ENCODE results near the gene IGFBPL1.
A peak's percentile ranks its signal among the peaks of the same experiment; 100 is the strongest.
"Not testable (repeated sequence)": the region's sequence is repeated elsewhere in the genome, so short reads cannot be mapped to it uniquely, and the experiment has no call there.

IGFBPL1 gene

DNA sequence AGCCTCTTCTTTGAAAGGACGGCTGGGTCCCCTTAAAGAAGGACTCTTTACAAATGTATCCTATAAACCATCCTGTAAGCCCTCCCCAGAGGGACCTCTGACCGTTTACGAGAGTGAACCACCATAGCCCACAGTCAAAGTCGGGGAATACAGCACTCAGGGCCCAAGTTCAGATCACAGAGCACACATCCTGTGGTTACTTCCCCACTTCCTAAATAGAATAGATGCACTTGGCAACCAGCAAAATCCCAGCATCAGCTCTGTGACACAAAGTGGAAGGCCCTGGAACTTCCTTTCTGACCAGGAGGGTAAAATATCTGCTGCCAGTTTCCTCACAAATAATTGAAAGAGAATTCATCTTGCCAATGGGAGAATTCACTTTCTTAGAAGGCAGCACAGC lies 6.9 kb upstream of the IGFBPL1 start:
- DNase-seq = no peak

GRCh38 chr9:38428062-38428461 lies 3.8 kb upstream of the IGFBPL1 start:
- no peak for DNase-seq

DNA sequence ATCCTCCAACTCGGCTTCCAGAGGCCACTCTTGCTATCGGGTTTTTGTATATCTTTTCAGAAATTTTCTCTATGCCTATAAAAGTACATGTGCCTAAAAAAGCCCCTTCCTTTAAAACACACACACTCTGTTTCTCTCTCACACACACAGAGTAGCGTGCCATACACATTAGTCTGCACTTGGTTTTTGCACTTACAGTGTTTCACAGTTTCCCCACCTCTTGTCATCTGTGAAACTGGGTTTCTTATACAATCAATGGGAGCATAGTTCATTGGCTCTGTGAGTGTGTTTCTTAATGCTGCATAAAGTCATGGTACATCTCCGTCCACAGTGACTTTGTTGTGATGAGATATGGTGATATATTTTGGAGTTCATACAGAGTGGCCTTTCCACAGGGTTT lies 664 bp upstream of the IGFBPL1 start:
- no peak for DNase-seq

- DNase-seq = no peak
These were observed 831 bp downstream of the IGFBPL1 start for GRCh38 chr9:38423273-38423972.

GRCh38 chr9:38422555-38423260 lies 1.5 kb downstream of the IGFBPL1 start:
- DNase-seq = no peak

GRCh38 chr9:38421498-38422211 lies 2.6 kb downstream of the IGFBPL1 start:
- DNase-seq = no peak

- DNase-seq = no peak
These were observed 5.1 kb downstream of the IGFBPL1 start for GRCh38 chr9:38419181-38419580.

- DNase-seq = no peak
These were observed 5.9 kb downstream of the IGFBPL1 start for GRCh38 chr9:38418366-38418765.

DNA sequence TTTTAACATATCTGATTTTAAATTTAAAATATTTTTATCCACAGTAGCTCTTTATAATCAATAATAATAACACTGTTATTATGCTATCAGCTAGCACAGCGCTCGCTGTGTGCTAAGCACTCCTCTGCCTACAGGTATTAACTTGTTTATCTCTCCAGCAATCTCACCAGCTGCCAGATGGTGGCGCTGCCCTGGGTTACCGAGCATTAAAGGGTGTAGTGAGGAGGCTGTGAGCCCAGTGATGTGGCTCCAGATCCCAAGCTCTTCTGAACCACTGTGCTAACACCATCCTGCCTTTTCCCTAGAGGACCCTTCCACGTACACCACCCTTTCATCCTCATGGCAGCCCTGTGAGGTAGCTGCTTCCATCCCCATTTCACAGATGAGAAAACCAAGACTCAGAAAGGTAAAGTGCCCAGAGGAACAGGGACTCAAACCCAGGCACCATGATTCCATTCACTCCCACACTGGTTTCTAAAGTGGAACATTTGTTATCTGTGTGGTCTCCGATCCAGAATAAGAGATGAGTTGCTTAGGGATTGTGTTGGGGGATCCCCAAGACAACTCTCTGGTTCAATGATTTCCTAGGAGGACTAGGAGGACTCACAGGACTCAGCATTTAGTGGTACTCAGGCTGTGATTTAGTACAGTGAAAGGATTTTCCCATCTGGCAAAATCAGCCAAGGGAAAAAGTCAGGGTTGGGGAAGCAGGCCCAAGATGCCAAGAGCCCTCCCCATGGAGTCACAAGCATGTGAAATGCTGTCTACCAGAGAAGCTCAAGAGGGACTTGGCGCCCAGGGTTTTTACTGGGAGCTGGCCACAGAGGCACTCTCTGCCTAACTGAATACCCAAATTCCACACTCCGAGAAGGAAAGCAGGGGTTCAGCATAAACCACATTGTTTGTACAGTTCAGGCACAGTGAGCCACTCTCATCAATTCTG lies 7.0 kb downstream of the IGFBPL1 start:
- DNase-seq = peak in 1 of 2 experiments; percentile 20

GRCh38 chr9:38416461-38416860 lies 7.8 kb downstream of the IGFBPL1 start:
- no peak for DNase-seq

DNA sequence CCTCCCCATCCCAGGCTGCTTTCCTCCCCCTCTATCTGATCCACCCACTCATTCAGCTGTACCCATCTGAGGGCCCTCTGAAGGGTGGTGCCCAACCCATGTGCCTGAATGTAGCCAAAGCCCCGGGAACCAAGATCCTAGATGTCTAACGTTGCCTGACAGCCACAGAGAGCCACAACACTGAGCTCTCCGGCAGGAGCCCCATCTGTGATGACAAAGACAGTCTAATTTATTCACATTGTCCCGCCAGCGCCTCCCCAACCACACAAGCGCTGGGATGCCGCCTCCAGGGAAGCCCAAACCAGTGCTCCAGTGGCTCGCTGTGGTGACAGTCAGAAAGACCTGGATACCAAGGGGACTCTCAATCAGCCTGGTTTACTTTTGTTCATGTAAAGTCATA lies 8.4 kb downstream of the IGFBPL1 start:
- DNase-seq = no peak

- no peak for DNase-seq
These were observed 10.1 kb downstream of the IGFBPL1 start for GRCh38 chr9:38414040-38414723.

DNA sequence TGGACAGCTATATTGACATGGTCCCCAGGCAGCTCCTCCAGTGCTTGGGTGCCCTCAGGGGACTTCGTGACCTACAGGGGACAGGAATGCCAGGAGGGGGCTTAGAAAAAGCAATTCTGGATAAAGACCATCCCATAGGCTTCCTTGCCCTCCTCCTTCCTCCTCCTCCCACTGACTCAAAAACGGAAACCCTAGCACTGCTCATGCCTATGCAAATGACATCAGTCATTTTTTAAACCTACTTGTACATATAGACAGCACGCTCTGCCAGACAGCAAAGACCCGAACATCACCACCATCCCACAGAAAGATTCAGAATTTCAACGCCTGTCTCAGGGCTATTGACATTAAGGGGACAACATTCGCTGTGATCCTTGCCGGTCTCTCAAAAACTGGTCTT lies 11.0 kb downstream of the IGFBPL1 start:
- DNase-seq = no peak

DNA sequence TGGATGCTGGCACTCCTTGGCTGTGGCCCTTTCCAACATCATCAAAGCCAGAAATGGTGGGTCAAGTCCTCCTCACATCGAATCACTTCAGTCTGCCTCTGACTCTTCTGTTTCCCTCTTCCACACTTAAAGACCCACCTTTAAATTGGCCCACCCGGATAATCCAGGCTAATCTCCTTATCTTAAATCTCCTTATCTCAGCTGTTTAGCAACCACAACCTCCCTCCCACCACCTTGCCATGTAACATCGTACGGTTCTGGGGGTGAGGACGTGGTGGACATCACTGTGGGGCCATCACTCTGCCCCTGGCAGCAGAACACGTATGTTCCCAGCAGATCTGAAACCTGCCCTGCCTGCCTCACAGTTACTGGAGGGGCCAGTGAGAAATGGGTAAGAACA lies 11.5 kb downstream of the IGFBPL1 start:
- no peak for DNase-seq

DNA sequence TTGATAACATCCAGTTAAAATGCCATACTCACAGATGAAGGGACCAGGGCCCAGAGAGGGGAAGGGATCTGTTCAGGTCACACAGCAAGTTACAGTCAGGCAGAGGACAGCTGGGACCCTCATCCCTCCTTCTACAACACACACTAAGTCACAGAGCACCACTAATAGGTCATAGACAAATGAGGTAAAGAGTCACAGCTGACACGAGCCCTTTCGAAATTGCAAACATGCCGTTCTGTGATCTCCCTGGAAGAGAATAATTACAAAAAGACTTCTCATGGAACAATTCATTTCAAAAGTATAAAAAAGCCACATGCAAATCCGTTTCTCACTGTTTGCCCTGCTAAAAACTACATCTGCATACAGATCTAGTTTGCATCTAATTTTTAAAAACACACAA lies 15.5 kb downstream of the IGFBPL1 start:
- DNase-seq = no peak

- no peak for DNase-seq
These were observed 17.6 kb downstream of the IGFBPL1 start for GRCh38 chr9:38406476-38407186.

GRCh38 chr9:38405785-38406184 lies 18.5 kb downstream of the IGFBPL1 start:
- no peak for DNase-seq

- no peak for DNase-seq
These were observed 19.9 kb downstream of the IGFBPL1 start for GRCh38 chr9:38404314-38404713.

- no peak for DNase-seq
These were observed 22.3 kb downstream of the IGFBPL1 start for GRCh38 chr9:38401994-38402393.

GRCh38 chr9:38399191-38399590 lies 25.1 kb downstream of the IGFBPL1 start:
- DNase-seq = not testable (repeated sequence)

- DNase-seq = no peak
These were observed 27.9 kb downstream of the IGFBPL1 start for GRCh38 chr9:38396371-38396671.

All from stimulated activated CD4-positive, alpha-beta T cell treated with anti-CD3 and anti-CD28 coated beads, Interleukin-4, amount 100 ng/mL, for 4 hours (primary cell).